ENCODE results near the gene GARNL3. TPM values are rescaled to one million over a fixed set of nuclear protein-coding genes. Genes with fewer than 3 reads are reported as not detected.

Gene GARNL3
- total and polyA plus RNA-seq, 7 donors, result 1.2 to 4.8 (median 2.2) TPM

DNA sequence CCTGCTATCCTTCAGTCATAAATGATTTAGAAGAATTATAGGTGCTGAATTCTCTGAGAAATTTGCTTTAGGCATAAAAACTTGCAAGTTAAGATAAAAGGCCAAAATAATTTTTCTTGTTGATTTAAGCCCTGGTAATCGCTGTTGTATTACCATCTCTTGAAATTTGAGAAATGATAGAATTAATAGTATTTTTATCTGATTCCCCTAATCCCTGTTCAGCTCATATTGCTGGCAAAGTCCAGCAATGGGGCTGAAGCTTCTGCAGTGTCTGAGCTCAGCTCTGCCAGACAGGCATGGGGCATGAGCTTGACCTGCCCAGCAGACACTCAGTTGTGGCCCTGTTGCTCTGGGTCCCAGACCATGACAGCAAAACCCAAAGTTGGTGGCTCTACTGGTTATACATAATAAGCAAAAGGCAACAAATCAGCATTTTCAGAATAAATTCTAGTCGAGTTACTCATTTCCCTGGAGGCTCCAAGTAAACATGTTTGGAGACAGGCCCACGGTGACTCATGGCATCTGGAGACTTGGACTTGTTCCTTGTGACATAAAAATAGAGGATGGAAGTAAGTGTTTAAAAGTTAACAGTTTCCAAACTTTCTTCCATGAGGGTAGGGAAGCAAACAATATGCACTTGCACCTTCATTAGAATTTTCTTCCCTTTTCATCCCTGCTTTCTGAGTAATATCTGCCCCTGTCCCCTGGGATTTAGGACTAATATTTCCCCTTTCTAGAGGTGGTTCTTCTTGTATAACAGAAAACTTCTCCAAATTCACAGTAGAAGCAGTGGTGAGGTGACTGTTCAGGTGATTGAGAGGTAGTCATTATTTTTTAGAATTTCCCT is 72.2 kb downstream of the GARNL3 start:
- H3K4me1 ChIP-seq, result peaks cover 48% of the 10 kb centered on the region
- intact Hi-C loops (cut with DNase I), result no loop called here
- 9 to 15% (median 10%) methylated on average over 3 of the region's 3 CpGs for WGBS, 3 donors
- no peaks in the 10 kb centered on the region for H3K36me3 ChIP-seq (ENCODE audit: insufficient read depth in 1 of 2, low read depth in 1 of 2)
- H3K4me3 ChIP-seq, result peak overlapping the region; percentile 3
- no peaks in the 10 kb centered on the region for H3K9me3 ChIP-seq
- ATAC-seq (peak; percentile 74 to 91 (median 84)), DNase-seq (peak; percentile 73 to 89)
- H3K27ac ChIP-seq, result peak overlapping the region; percentile 78
- H3K27me3 ChIP-seq (ENCODE audit: insufficient read depth in 3 of 3, low read length in 2 of 3), result no peaks in the 10 kb centered on the region
- no peak for TF ChIP-seq CTCF (IDR thresholded peaks at IDR 0.05)

- Histone ChIP-seq H3K9me3 (no peaks in the 10 kb centered on the region), H3K27ac (peak overlapping the region; percentile 1), H3K4me1 (peaks cover 29% of the 10 kb centered on the region), H3K36me3 (ENCODE audit: insufficient read depth in 1 of 2, low read depth in 1 of 2) (no peaks in the 10 kb centered on the region), H3K27me3 (ENCODE audit: insufficient read depth in 3 of 3, low read length in 2 of 3) (no peaks in the 10 kb centered on the region), H3K4me3 (no peak overlapping the region)
- intact Hi-C loops (cut with DNase I), result loop anchor here in 1 of 2 donors (5.0 to 10.0 kb wide), 2 partner anchors 56 to 123 kb away; no protein-coding TSS in a partner anchor
- ATAC-seq (no peak), DNase-seq (peak in 1 of 2 donors; percentile 61)
- TF ChIP-seq CTCF (IDR thresholded peaks at IDR 0.05), result no peak
- WGBS, 3 donors, result 45 to 65% (median 59%) methylated on average over 2 of the region's 2 CpGs
Observed at GRCh38 chr9:127340721-127341120, 76.1 kb downstream of the GARNL3 start.

DNA sequence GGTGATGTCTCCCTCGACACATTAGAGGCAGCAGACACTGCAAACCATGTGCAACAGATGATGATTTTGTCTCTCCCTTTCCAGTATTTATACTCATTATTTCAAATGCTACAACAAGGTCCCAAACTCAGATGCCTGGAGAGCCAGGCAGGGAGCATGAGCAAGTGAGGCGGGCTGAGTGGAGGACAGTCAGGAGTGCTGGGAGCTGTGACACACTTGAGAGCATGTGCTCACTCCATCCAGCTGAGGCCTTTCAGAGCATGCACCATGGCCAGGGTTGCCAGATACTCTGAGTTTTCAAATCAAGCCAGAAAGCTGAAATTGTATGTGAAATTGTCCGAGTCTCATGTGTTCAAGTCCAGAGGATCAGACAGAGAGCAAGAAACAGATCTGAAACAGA is 76.6 kb downstream of the GARNL3 start:
- Histone ChIP-seq H3K36me3 (ENCODE audit: insufficient read depth in 1 of 2, low read depth in 1 of 2) (no peaks in the 10 kb centered on the region), H3K4me1 (peaks cover 24% of the 10 kb centered on the region), H3K9me3 (no peaks in the 10 kb centered on the region), H3K27ac (peak overlapping the region; percentile 1), H3K27me3 (ENCODE audit: insufficient read depth in 3 of 3, low read length in 2 of 3) (no peaks in the 10 kb centered on the region), H3K4me3 (no peak overlapping the region)
- no peak for ATAC-seq
- TF ChIP-seq CTCF (IDR thresholded peaks at IDR 0.05), result no peak
- intact Hi-C loops (cut with DNase I), result loop anchor here in 1 of 2 donors (5.0 to 10.0 kb wide), 2 partner anchors 56 to 124 kb away; no protein-coding TSS in a partner anchor
- 78 to 91% (median 81%) methylated on average over 3 of the region's 3 CpGs for WGBS, 3 donors
- no peak for DNase-seq

- no peak overlapping the region for H3K4me3 ChIP-seq
- ATAC-seq (peak; percentile 78 to 89 (median 84)), DNase-seq (peak in 1 of 2 donors; percentile 62)
- peak overlapping the region; percentile 68 for H3K27ac ChIP-seq
- H3K27me3 ChIP-seq (ENCODE audit: insufficient read depth in 3 of 3, low read length in 2 of 3), result no peaks in the 10 kb centered on the region
- WGBS, 3 donors, result 28 to 49% (median 37%) methylated on average over 7 of the region's 7 CpGs
- H3K4me1 ChIP-seq, result peaks cover 6% of the 10 kb centered on the region
- TF ChIP-seq CTCF (IDR thresholded peaks at IDR 0.05), result no peak
- no peaks in the 10 kb centered on the region for H3K36me3 ChIP-seq (ENCODE audit: insufficient read depth in 1 of 2, low read depth in 1 of 2)
- intact Hi-C loops (cut with DNase I), result loop anchor here in 1 of 2 donors (5.0 to 10.0 kb wide), 2 partner anchors 60 to 127 kb away; no protein-coding TSS in a partner anchor
- H3K9me3 ChIP-seq, result no peaks in the 10 kb centered on the region
Observed at GRCh38 chr9:127344368-127345000, 79.9 kb downstream of the GARNL3 start.

Measured in psoas muscle (tissue), 8 donors.